Karpas-422 (cell line): ENCODE results near the gene RIOX2. TPM values are rescaled to one million over a fixed set of nuclear protein-coding genes. Genes with fewer than 3 reads are reported as not detected.
"Not testable (repeated sequence)": the region's sequence is repeated elsewhere in the genome, so short reads cannot be mapped to it uniquely, and the experiment has no call there.

Experiments used
- DNase-seq: peaks from one replicate; pipeline ENCODE4 v3.0.0-alpha.2; 2015
- H2AFZ ChIP-seq: fragments of 200-600 bp; sonication (generic); 2 replicates; pipeline ENCODE4 v1.6.1; 2014; ENCODE audit warnings: antibody characterized with exemption, low read length, mixed read lengths
- H3K27ac ChIP-seq: fragments of 200-600 bp; sonication (generic); 2 replicates; pipeline ENCODE4 v1.5.1; 2014; ENCODE audit warnings: mild to moderate bottlenecking, low read length, moderate library complexity
- H3K27me3 ChIP-seq: fragments of 200-600 bp; sonication (generic); 2 replicates; pipeline ENCODE4 v1.6.1; 2014; ENCODE audit warnings: low read length, mixed read lengths
- H3K36me3 ChIP-seq: fragments of 200-600 bp; sonication (generic); 2 replicates; pipeline ENCODE4 v1.6.1; 2014; ENCODE audit warnings: low read length, mixed read lengths; ENCODE audit not compliant: insufficient read depth
- H3K4me1 ChIP-seq: fragments of 200-600 bp; sonication (generic); 2 replicates; pipeline ENCODE4 v1.6.1; 2014; ENCODE audit warnings: mild to moderate bottlenecking, low read length, mixed read lengths
- H3K4me2 ChIP-seq: fragments of 200-600 bp; sonication (generic); 2 replicates; pipeline ENCODE4 v1.6.1; 2014; ENCODE audit warnings: low read length, low read depth, mild to moderate bottlenecking; ENCODE audit not compliant: poor library complexity, severe bottlenecking
- H3K4me3 ChIP-seq: fragments of 200-600 bp; sonication (generic); 2 replicates; pipeline ENCODE4 v1.5.1; 2014; ENCODE audit warnings: mild to moderate bottlenecking, antibody characterized with exemption, low read length, mixed read lengths
- H3K79me2 ChIP-seq: fragments of 200-600 bp; sonication (generic); 2 replicates; pipeline ENCODE4 v1.6.1; 2014; ENCODE audit warnings: mild to moderate bottlenecking, low read length, mixed read lengths
- H3K9ac ChIP-seq: fragments of 200-600 bp; sonication (generic); 2 replicates; pipeline ENCODE4 v1.6.0; 2014; ENCODE audit warnings: low read length
- H3K9me2 ChIP-seq: fragments of 200-600 bp; sonication (generic), shearing (Covaris generic); replicated peaks from 2 replicates; pipeline ENCODE4 v1.6.0; 2014; ENCODE audit warnings: mild to moderate bottlenecking, low read length, moderate library complexity; ENCODE audit not compliant: insufficient read depth
- H3K9me3 ChIP-seq: fragments of 300-700, 200-600 bp; sonication (generic); 2 replicates; pipeline ENCODE4 v1.6.1; 2014; ENCODE audit warnings: low read length, mixed read lengths
- H4K20me1 ChIP-seq: fragments of 200-600 bp; sonication (generic); 2 replicates; pipeline ENCODE4 v1.6.1; 2014; ENCODE audit warnings: mild to moderate bottlenecking, antibody characterized with exemption, low read length, low read depth; ENCODE audit not compliant: insufficient read depth
- total RNA-seq: library from RNA; depleted of rRNA; stranded (reverse); fragments of >200 nt; shearing (Covaris generic); gene quantifications from 2 replicates; pipeline ENCODE4 v1.2.3, GENCODE V29; 2014; ENCODE audit warnings: low replicate concordance

Gene RIOX2
- total RNA-seq, 1 experiment from 2014 or later = 55.6 TPM

GRCh38 chr3:97911459-97911858 is 60.8 kb downstream of the RIOX2 start:
- no peak overlapping the region for H3K9ac ChIP-seq
- H4K20me1 ChIP-seq = no peaks in the 10 kb centered on the region
- H3K9me3 ChIP-seq = no peaks in the 10 kb centered on the region
- no peaks in the 10 kb centered on the region for H3K79me2 ChIP-seq
- H3K27ac ChIP-seq = no peak overlapping the region
- no peaks in the 10 kb centered on the region for H3K36me3 ChIP-seq
- no peak overlapping the region for H3K4me2 ChIP-seq
- 0 out of 2 replicates have a peak overlapping the region, but pooled peaks have one; percentile 18 for H2AFZ ChIP-seq
- H3K27me3 ChIP-seq = no peaks in the 10 kb centered on the region
- no peak for DNase-seq
- H3K4me1 ChIP-seq = peaks cover 6% of the 10 kb centered on the region
- no peaks in the 10 kb centered on the region for H3K9me2 ChIP-seq
- H3K4me3 ChIP-seq = no peak overlapping the region

- Histone ChIP-seq H3K4me2 (peak overlapping the region; percentile 57), H3K9me3 (no peaks in the 10 kb centered on the region), H3K36me3 (no peaks in the 10 kb centered on the region), H3K4me3 (peak overlapping the region; percentile 36; the same call in 1 of the 2 replicates), H3K9ac (peak overlapping the region; percentile 45), H3K9me2 (no peaks in the 10 kb centered on the region), H3K79me2 (no peaks in the 10 kb centered on the region), H3K27ac (peak overlapping the region; percentile 53; the same call in 1 of the 2 replicates), H2AFZ (peak overlapping the region; percentile 38; the same call in 1 of the 2 replicates), H3K27me3 (no peaks in the 10 kb centered on the region), H3K4me1 (peaks cover 6% of the 10 kb centered on the region), H4K20me1 (no peaks in the 10 kb centered on the region)
- DNase-seq = no peak
Observed at GRCh38 chr3:97910931-97911351, 61.3 kb downstream of the RIOX2 start.

DNA sequence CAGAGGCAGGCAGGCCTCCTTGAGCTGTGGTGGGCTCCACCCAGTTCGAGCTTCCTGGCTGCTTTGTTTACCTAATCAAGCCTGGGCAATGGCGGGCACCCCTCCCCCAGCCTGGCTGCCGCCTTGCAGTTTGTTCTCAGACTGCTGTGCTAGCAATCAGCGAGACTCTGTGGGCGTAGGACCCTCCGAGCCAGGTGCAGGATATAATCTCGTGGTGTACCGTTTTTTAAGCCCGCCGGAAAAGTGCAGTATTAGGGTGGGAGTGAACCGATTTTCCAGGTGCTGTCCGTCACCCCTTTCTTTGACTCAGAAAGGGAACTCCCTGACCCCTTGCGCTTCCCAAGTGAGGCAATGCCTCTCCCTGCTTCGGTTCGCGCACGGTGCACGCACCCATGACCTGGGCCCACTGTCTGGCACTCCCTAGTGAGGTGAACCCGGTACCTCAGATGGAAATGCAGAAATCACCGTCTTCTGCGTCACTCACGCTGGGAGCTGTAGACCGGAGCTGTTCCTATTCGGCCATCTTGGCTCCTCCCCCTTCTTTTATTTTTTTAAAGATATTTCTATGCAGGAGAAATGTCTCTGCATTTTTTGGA is 61.9 kb downstream of the RIOX2 start:
- DNase-seq, H4K20me1 ChIP-seq, H3K79me2 ChIP-seq, H3K27me3 ChIP-seq, H3K9me3 ChIP-seq, H3K4me1 ChIP-seq, H3K9me2 ChIP-seq, H3K36me3 ChIP-seq: not testable (repeated sequence)
- Histone ChIP-seq H3K4me3 (peak overlapping the region; percentile 36; the same call in 1 of the 2 replicates), H3K27ac (peak overlapping the region; percentile 53; the same call in 1 of the 2 replicates), H2AFZ (peak overlapping the region; percentile 38; the same call in 1 of the 2 replicates), H3K4me2 (peak overlapping the region; percentile 57), H3K9ac (peak overlapping the region; percentile 45)

- DNase-seq, H3K36me3 ChIP-seq, H3K9ac ChIP-seq, H3K9me2 ChIP-seq, H3K4me3 ChIP-seq, H3K9me3 ChIP-seq, H3K79me2 ChIP-seq, H3K4me2 ChIP-seq, H2AFZ ChIP-seq, H3K4me1 ChIP-seq, H3K27ac ChIP-seq, H4K20me1 ChIP-seq, H3K27me3 ChIP-seq: not testable (repeated sequence)
Observed at GRCh38 chr3:97909830-97910229, 62.4 kb downstream of the RIOX2 start.

GRCh38 chr3:97901313-97902248 is 70.7 kb downstream of the RIOX2 start:
- no peaks in the 10 kb centered on the region for H4K20me1 ChIP-seq
- no peak overlapping the region for H3K4me3 ChIP-seq
- H3K27ac ChIP-seq = no peak overlapping the region
- no peaks in the 10 kb centered on the region for H3K4me1 ChIP-seq
- no peaks in the 10 kb centered on the region for H3K9me3 ChIP-seq
- DNase-seq = no peak
- no peaks in the 10 kb centered on the region for H3K79me2 ChIP-seq
- no peak overlapping the region for H3K9ac ChIP-seq
- no peak overlapping the region for H2AFZ ChIP-seq
- no peaks in the 10 kb centered on the region for H3K36me3 ChIP-seq
- no peaks in the 10 kb centered on the region for H3K9me2 ChIP-seq
- H3K4me2 ChIP-seq = no peak overlapping the region
- H3K27me3 ChIP-seq = no peaks in the 10 kb centered on the region

- DNase-seq = no peak
- Histone ChIP-seq H3K4me3 (no peak overlapping the region), H3K79me2 (no peaks in the 10 kb centered on the region), H3K27me3 (no peaks in the 10 kb centered on the region), H2AFZ (no peak overlapping the region), H3K4me1 (no peaks in the 10 kb centered on the region), H3K4me2 (no peak overlapping the region), H3K36me3 (no peaks in the 10 kb centered on the region), H3K9me3 (no peaks in the 10 kb centered on the region), H3K27ac (no peak overlapping the region), H3K9ac (no peak overlapping the region), H3K9me2 (no peaks in the 10 kb centered on the region), H4K20me1 (no peaks in the 10 kb centered on the region)
Observed at GRCh38 chr3:97899331-97899730, 72.9 kb downstream of the RIOX2 start.

DNA sequence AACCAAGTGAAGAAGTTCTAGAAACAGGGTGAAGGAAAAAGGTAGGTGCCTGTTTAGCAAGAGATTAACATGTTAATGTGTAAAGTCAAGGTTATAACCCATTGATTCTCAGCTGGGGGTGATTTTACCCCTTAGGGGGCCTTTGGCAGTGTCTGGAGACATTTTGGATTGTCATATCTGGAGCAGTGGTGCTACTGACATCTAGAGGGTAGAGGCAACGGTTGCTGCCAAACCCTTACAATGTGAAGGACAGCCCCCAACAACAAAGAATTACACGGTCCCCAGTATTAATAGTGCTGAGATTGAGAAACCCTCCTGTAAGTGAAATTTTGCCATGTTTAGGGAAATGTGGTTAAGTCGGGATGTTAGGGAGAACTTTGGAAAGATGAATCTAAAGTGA is 75.7 kb downstream of the RIOX2 start:
- no peak for DNase-seq
- Histone ChIP-seq H4K20me1 (no peaks in the 10 kb centered on the region), H3K36me3 (no peaks in the 10 kb centered on the region), H3K27ac (no peak overlapping the region), H3K9me2 (no peaks in the 10 kb centered on the region), H3K27me3 (no peaks in the 10 kb centered on the region), H3K9ac (no peak overlapping the region), H3K4me1 (no peaks in the 10 kb centered on the region), H3K4me2 (no peak overlapping the region), H3K9me3 (no peaks in the 10 kb centered on the region), H3K4me3 (no peak overlapping the region), H2AFZ (no peak overlapping the region), H3K79me2 (no peaks in the 10 kb centered on the region)

GRCh38 chr3:97896129-97896528 is 76.1 kb downstream of the RIOX2 start:
- Histone ChIP-seq H3K4me3 (no peak overlapping the region), H3K9me3 (no peaks in the 10 kb centered on the region), H3K36me3 (no peaks in the 10 kb centered on the region), H3K27me3 (no peaks in the 10 kb centered on the region), H4K20me1 (no peaks in the 10 kb centered on the region), H2AFZ (no peak overlapping the region), H3K27ac (no peak overlapping the region), H3K4me2 (no peak overlapping the region), H3K9me2 (no peaks in the 10 kb centered on the region), H3K9ac (no peak overlapping the region), H3K79me2 (no peaks in the 10 kb centered on the region), H3K4me1 (no peaks in the 10 kb centered on the region)
- DNase-seq = no peak
